NCI-H2081 (cell line): ENCODE data around the gene AP4E1.
"Not testable (repeated sequence)": the region's sequence is repeated elsewhere in the genome, so short reads cannot be mapped to it uniquely, and the experiment has no call there.

Experiments used
- DNase-seq, 2 experiments: peaks; one replicate each; lab custom pipeline; 2025; lab: John Stamatoyannopoulos, UW

Gene AP4E1

DNA sequence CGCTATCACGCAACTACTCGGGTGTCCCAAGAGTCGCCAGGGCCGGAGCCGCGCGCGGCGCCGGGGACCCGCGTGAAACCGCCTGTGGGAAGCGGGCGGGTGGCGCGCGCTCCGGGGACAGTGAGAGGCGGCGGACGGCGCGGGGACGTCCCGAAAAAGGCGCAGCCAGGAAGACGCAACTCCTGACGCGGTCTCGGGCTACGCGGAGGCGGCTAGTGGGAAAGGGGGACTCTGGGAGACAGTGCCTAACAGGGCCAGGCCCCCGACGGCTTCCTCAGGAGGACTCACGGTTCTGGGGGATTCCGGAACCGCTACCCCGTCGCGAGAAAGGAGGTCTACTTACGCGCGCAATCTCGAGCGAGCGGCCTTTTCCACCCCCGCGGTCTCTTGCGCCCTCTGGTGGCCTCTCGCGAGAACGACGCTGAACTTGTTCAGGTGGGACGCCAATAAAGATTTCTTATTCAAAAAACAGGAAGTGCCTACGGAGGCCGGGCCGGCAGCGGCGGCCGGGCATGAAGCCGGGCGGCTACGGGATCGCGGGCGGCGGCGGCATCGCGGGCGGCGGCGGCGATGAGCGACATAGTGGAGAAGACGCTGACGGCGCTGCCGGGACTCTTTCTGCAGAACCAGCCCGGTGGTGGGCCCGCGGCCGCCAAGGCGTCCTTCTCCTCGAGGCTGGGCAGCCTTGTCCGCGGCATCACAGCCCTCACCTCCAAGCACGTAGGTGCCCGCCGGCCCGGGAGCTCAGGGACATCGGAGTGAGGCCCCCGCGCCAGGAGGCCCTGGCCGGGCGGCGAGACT is at the start of gene AP4E1:
AP4E1 (plus strand) TSS at position 475 of the 801 bp plus-strand sequence; CDS start at position 571, 96 bp downstream.
- DNase-seq, result peak; percentile 89 to 90

DNA sequence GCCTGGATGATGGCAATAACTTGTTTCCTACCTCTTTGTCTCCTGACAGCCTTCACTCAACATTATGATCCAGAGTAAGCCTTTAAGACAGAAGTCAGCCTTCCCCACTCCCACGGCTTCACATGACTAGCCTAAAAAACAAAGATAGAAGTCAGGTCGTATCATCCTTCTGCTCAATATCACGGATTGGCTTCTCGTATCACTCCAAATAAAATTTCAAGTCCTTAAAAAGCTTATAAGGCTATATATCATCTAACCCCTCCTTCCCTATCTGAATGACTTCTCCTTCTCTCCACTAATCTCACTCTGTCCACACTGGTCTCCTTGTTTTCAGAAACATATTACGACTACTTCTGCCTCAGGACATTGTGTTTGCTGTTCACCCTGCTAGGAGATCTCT is 47.7 kb upstream of the AP4E1 start:
- DNase-seq, result no peak

GRCh38 chr15:50862553-50862952 is 45.9 kb upstream of the AP4E1 start:
- DNase-seq, result no peak

GRCh38 chr15:50864873-50865272 is 43.6 kb upstream of the AP4E1 start:
- no peak for DNase-seq

DNA sequence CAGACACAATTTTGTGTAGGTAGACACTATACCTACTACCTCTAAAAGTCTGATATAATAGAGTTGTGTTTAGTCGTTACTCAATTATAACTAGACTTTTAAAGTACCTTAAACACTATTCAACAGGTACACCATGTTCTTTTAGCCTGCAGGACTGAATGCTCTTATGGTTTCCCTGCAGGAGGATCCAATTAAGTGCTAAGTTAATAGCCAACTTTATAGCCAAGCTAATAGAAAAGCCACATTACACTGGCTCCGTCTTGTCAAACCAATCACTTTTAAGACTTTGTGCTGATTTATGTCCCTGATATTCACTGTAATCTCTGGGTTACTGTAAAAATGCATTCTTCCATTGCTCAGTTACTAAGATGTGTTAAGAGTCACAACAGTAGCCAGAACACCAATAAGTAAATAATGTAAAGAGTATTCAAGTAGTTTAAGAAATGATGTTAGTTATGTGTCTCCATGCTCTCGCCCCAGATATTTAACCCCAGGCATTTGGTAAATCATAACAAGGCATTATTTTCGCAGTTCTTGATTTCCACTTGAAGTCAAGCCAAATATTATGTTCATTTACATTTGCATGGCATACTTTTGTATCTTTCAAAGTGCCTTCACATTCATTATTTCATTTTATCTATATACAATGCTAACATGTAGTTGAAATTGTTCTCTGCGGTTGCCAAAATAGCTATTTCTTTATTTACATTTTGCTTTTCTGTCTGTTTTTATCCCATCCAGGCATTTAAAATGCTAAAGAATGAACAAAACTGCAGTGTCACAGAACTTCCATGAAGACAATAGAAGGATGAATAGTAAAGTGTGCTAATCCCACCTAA is 42.7 kb upstream of the AP4E1 start:
- DNase-seq, result no peak

DNA sequence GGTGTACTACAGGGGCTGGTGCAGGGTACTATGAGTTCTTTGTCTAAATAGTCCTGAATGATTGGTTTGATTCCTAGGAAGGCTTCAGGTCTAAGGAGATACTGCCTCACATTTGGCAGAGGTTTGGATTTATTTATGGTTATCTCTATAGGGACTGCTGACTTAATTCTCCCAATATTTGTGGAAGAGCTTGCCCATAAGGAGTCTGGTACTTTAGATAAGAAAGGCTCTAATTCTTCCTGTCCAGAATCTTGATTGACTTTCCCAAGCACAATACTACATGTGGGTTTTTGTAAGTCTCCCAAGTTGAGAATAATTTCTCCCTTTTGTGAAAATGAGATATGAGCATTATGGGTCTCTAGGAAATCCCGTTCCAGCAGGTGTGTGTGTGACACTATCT is 36.7 kb upstream of the AP4E1 start:
- DNase-seq, result no peak

DNA sequence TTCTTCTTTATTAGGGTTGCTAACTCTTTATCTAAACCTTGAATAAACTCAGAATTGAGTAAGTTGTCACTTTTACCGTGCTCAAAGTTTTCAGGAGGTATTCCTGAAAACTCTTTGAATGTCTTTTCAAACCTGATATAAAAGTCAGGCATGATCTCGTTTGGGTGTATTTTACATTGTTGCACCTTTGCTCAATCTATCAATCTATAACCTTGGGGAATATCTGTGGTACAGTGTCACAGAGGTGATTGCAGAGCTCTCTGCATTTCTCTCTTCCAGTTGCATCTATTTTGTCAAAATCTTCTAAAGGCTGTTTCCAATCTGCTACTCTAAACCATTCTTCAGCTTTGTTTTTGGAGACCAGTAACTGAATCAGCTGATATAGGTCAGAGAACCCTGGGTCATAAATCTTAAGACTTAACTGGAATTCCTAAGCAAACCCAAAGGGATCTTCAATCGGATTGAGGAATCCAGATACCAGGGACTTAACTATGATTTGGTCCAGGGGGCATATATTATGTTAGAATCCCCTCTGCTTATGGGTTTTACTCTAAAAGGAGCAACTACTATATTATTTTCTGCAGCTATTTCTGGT is 35.6 kb upstream of the AP4E1 start:
- DNase-seq, result no peak

- DNase-seq, result no peak
Measured at GRCh38 chr15:50873935-50874361, 34.5 kb upstream of the AP4E1 start.

DNA sequence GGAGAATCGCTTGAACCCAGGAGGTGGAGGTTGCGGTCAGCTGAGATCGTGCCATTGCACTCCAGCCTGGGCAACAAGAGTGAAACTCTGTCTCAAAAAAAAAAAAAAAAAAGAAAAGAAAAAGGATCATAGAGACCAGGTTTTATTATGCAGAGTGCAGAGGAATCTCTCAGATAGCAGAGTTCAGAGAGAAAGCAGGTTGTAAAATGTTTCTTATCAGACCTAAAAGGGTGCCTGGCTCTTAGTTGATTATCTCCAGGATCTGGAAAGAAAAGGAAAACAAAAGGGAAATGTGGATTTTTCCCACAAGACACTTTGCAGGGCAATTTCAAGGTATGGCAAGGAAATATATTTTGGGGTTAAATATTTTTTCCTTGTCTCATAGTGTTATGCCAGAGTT is 33.2 kb upstream of the AP4E1 start:
- DNase-seq, result not testable (repeated sequence)

DNA sequence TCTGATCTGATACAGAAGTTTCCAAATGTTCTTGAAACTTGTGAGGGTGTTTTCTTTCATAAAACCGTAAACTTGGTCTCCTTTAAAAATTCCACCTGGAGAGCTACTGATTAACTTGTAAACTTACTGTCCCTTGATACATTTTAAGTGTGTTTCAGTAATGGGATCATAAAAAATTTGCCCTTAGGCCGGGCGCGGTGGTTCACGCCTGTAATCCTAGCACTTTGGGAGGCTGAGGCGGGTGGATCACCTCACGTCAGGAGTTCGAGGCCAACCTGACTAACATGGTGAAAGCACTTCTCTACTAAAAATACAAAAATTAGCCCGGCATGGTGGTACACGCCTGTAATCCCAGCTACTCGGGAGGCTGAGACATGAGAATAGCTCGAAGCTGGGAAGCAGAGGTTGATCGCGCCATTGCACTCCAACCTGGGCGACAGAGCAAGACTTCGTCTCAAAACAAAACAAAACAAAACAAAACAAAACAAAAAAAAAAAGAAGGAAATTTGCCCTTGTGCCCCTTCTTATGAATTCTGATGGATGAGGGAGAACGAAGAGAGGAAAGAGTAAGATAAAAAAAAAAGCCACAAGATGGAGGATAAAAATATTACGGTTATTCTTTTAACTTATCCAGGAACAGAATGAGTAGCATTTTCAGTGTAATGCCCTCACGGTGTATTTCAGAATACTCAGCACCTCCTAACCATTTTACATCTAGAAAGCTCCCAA is 32.1 kb upstream of the AP4E1 start:
- no peak for DNase-seq

DNA sequence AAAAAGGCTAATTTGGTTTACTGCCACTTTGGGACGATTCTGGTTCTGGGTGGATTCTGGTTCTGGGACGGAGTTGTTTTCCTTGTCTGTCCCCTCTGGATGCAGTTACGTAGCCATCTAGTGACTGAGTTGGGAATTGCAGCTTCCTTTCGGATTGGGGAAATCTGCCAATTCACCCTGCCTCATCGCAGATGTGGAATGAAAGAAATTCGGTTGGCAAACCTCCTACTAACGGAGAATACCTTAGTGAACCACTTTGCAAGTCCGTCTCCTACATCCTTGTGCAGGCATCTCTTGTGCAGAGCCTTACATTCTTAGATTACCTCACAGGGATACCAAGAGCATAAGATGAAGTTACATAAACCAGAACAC is 31.5 kb upstream of the AP4E1 start:
- peak; percentile 78 to 87 for DNase-seq

DNA sequence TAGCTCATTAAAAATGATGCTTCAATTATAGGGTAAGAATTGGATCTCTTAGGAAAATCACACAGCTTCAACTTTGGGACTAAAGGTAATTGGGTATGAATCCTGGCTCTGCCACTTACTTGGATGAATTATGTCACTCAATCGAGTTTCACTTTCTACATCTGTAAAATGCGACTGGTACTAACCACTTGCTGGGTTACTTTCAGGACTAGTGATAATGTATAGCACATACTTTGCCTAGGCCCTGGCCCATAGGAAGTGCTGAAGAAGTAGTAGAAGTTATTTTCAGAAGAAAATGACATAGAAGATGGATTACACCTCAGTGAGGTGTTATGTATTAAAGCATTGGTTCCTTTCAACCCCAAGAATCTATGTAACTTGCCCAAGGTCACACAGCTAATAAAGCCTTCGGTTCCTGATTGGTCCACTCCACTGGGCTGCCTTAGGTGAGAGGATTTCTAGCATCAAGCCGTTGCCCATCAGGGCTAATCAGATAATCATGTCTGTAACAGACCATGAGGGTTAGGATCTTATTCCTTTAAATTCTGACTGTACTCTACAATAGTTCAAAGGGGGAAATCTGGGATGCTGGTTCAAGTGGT is 29.4 kb upstream of the AP4E1 start:
- DNase-seq, result no peak

- no peak for DNase-seq
Measured at GRCh38 chr15:50880206-50880605, 28.3 kb upstream of the AP4E1 start.

DNA sequence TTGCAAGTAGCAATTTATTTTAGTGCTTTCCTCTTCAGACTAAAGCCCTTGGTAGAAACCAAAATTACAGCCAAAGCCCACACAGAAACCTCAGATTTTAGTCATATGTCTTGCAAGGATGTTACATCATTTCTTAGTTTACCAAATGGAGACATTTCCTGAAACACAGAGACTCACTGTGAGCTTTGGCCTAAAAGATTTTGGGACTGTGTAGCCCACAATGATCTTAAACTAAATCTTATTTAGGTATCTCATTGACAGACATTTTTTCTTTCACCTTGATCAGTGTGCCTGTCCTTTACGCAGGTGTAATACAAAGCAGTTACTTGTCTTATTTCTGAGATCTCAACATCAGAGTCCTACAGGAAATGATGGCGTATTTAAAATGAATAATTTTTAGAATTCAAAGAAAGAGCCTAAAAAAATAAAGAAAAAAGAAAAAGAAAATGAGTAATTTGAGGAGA is 27.8 kb upstream of the AP4E1 start:
- DNase-seq, result no peak

DNA sequence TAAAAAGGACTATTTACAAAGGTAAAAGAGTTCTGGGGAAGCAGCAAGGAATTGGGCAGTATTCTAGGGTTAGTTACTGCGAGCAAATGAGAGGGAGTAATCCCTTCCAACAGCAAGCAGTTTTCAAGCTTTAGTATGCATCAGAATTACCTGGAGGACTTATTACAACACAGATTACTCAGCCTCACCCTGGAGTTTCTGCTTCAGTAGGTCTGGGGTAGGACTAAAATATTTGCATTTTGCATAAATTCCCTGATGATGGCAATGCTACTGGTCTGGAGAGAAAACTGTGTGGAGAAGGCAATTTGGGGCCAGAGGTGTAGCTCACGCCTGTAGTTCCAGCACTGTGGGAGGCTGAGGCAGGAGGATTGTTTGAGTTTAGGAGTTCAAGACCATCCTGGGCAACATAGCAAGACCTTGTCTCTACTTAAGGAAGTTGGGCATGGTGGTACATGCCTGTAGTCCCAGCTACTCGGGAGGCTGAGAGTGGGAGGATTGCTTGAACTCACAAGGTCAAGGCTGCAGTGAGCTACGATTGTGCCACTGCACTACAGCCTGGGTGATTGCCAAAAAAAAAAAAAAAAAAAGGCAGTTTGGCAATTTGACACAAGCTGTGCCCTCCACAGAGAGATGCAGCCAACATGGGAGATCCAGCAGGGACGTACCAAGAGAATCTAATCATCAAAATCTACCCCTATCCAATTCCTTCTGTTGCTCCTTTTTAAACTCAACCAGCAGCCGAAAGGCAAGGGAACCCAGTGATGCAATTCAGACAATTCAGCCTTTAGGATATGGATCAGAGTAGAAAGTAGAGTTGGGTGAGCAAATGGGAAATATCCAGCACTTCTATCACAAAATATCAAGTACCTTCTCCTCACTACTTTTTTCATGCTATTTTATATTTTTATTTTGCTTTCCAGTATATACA is 27.1 kb upstream of the AP4E1 start:
- no peak for DNase-seq

DNA sequence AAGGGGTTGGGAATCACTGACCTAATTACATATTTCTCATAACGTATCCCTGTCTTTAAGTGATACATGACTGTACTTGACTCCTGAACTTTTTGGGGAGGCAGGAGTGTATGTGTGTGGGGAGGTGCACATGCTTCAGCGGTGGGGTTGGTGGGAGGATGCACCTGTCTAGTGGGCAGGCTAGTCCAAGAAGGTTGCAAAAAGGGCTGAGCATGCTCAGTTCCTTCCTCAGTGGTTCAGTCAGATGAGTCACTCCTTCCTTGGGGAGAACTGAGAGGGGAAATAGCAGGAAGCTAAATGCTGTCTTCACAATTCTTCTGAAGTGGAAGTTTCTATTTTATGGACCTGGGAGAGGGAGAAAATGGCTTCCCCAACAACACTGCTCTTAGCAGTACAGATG is 24.6 kb upstream of the AP4E1 start:
- no peak for DNase-seq

GRCh38 chr15:50884540-50884939 is 23.9 kb upstream of the AP4E1 start:
- DNase-seq, result no peak

DNA sequence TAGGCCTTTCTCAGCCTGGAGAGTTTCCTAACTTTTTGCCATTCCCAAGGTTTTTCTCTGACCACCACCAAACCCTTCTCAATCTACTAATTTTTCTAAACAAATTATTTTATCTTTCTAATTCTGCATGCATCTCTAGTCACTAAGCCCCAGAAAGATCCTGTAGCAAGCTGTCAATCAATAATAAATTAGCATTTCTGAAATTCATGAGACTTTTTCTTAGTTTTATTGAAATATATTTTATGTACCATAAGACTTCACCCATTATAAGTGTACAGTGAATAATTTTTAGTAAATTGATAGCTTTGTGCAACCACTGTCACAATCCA is 22.4 kb upstream of the AP4E1 start:
- no peak for DNase-seq

DNA sequence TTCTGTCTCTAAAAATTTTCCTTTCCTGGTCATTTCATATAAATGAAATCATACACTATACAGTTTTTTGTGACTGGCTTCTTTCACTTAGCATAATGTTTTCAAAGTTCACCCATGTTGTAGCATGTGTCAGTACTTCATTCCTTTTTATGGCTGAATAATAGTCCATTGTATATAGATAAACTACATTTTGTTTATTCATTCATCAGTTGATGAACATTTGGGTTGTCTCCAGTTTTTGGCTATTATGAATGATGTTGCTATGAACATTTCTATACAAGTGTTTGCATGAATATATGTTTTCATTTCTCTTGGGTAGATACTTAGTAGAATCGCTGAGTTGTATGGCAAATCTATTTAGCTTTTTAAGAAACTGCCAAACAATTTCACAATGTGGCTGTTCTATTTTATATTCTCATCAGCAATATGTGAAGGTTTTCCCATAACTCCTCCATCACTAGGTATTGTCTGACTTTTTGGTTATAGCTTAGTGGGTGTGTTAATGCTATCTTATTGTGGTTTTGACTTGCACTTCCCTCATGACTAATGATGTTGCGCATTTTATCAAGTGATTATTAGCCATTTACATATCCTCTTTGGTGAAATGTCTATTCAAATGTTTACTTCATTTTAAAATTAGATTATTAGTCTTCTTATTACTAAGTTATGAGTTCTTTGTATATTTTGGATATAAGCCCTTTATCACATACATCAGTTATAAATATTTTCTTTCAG is 21.7 kb upstream of the AP4E1 start:
- no peak for DNase-seq

DNA sequence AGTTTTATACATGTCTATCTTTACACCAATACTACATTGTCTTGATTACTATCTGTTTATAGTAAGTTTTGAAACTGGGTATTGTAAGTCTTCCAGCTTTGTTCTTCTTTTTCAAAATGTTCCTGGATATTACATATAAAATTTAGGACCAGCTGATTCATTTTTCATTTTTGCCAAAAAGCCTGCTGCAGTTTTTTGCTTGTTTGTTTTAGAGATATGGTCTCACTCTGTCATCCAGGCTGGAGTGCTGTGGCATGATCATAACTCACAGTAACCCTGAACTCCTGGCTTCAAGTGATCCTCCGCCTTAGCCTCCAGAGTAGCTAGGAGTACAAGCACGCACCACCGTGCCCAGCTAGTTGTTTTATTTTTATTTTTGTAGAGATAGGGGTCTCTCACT is 20.4 kb upstream of the AP4E1 start:
- DNase-seq, result no peak
